ENCODE data around the gene FGF12. TPM values are rescaled to one million over a fixed set of nuclear protein-coding genes. Genes with fewer than 3 reads are reported as not detected.
"Not testable (repeated sequence)": the region's sequence is repeated elsewhere in the genome, so short reads cannot be mapped to it uniquely, and the experiment has no call there.

FGF12 gene
- total RNA-seq, 1 experiment from 2014 or later: 0.07 TPM

GRCh38 chr3:192745150-192745549 lies 17.8 kb upstream of the FGF12 start:
- POLR2A ChIA-PET: no interaction called here
- intact Hi-C loops (cut with micrococcal nuclease): no loop called here
- no peak overlapping the region for H3K4me3 ChIP-seq (replicated peaks in 1 of 2; ENCODE audit: low read depth in 1 of 2, low read length in 2 of 2)

GRCh38 chr3:192744604-192745003 lies 17.3 kb upstream of the FGF12 start:
- H3K4me3 ChIP-seq (replicated peaks in 1 of 2; ENCODE audit: low read depth in 1 of 2, low read length in 2 of 2); H3K9ac ChIP-seq (ENCODE audit: low read length); H3K27me3 ChIP-seq (ENCODE audit: insufficient read depth, low read length); H3K9me3 ChIP-seq (ENCODE audit: control insufficient read depth in 1 of 2, insufficient read depth in 1 of 2, low read depth in 1 of 2, low read length in 2 of 2); DNase-seq (ENCODE audit: low read depth, low spot score); intact Hi-C loops (cut with micrococcal nuclease); H3K9me2 ChIP-seq (ENCODE audit: insufficient read depth); H2AFZ ChIP-seq (ENCODE audit: low read depth, low read length, poor library complexity, severe bottlenecking); BruUV-seq (replicated peaks); H3K79me2 ChIP-seq (ENCODE audit: insufficient read depth, low read length); H3K4me2 ChIP-seq (ENCODE audit: low read length); CTCF ChIA-PET; H3K27ac ChIP-seq (ENCODE audit: low read depth, low read length); H3K4me1 ChIP-seq (ENCODE audit: control insufficient read depth in 1 of 2, insufficient read depth in 2 of 2, low read length in 2 of 2); ATAC-seq; POLR2A ChIA-PET; H4K20me1 ChIP-seq (ENCODE audit: insufficient read depth); H3K36me3 ChIP-seq (ENCODE audit: control insufficient read depth in 1 of 2, insufficient read depth in 2 of 2, low read length in 2 of 2); RAD21 ChIA-PET (ENCODE audit: low non-redundant PET in 1 of 2, low total read pairs in 2 of 2, uncharacterized antibody in 2 of 2, unreplicated experiment in 2 of 2): not testable (repeated sequence)

More at GRCh38 chr3:192745150-192745549, 17.8 kb upstream of the FGF12 start:
- H3K4me2 ChIP-seq (ENCODE audit: low read length): no peak overlapping the region
- no peaks in the 10 kb centered on the region for H4K20me1 ChIP-seq (ENCODE audit: insufficient read depth)
- TF ChIP-seq SIN3A (IDR thresholded peaks at IDR 0.05; ENCODE audit: low read depth) (no peak), SP1 (IDR thresholded peaks at IDR 0.05; ENCODE audit: low read depth) (no peak), MAX (IDR thresholded peaks at IDR 0.05) (no peak), CTCF (IDR thresholded peaks at IDR 0.05 in 2 of 3, conservative IDR thresholded peaks at IDR 0.05 in 1 of 3; ENCODE audit: borderline replicate concordance in 1 of 3, insufficient read depth in 1 of 3, low read depth in 2 of 3, low read length in 2 of 3) (no peak), CEBPB (IDR thresholded peaks at IDR 0.05; ENCODE audit: low read depth) (no peak), TCF7L2 (IDR thresholded peaks at IDR 0.05; ENCODE audit: borderline replicate concordance, extremely low read depth, insufficient read depth, insufficient read length) (no peak), ATF3 (IDR thresholded peaks at IDR 0.05) (no peak), SRF (IDR thresholded peaks at IDR 0.05; ENCODE audit: low read depth) (no peak), EZH2phosphoT487 (IDR thresholded peaks at IDR 0.05; ENCODE audit: borderline replicate concordance) (no peak)
- H2AFZ ChIP-seq (ENCODE audit: low read depth, low read length, poor library complexity, severe bottlenecking): no peak overlapping the region
- no peaks in the 10 kb centered on the region for H3K4me1 ChIP-seq (ENCODE audit: control insufficient read depth in 1 of 2, insufficient read depth in 2 of 2, low read length in 2 of 2)
- peaks cover 4% of the 10 kb centered on the region; the same call in 1 of the 2 replicates for H3K27me3 ChIP-seq (ENCODE audit: insufficient read depth, low read length)
- ChIA-PET CTCF (no interaction called here), RAD21 (ENCODE audit: low non-redundant PET in 1 of 2, low total read pairs in 2 of 2, uncharacterized antibody in 2 of 2, unreplicated experiment in 2 of 2) (no interaction called here)
- H3K9me3 ChIP-seq (ENCODE audit: control insufficient read depth in 1 of 2, insufficient read depth in 1 of 2, low read depth in 1 of 2, low read length in 2 of 2): no peaks in the 10 kb centered on the region
- no peaks in the 10 kb centered on the region for H3K79me2 ChIP-seq (ENCODE audit: insufficient read depth, low read length)
- H3K27ac ChIP-seq (ENCODE audit: low read depth, low read length): no peak overlapping the region
- H3K36me3 ChIP-seq (ENCODE audit: control insufficient read depth in 1 of 2, insufficient read depth in 2 of 2, low read length in 2 of 2): no peaks in the 10 kb centered on the region
- no TSS peak for BruUV-seq (replicated peaks)
- no peak for ATAC-seq
- no peaks in the 10 kb centered on the region for H3K9me2 ChIP-seq (ENCODE audit: insufficient read depth)
- no peak for DNase-seq (ENCODE audit: low read depth, low spot score)
- no peak overlapping the region for H3K9ac ChIP-seq (ENCODE audit: low read length)
